ENCODE measurements around the gene CDKN1A. TPM values are rescaled to one million over a fixed set of nuclear protein-coding genes. Genes with fewer than 3 reads are reported as not detected.

The CDKN1A gene
- polyA plus RNA-seq, 1 donor from 2014 or later = 23.0 TPM

- H3K4me2 ChIP-seq (ENCODE audit: low read length) = no peak overlapping the region
- no peaks in the 10 kb centered on the region for H3K27me3 ChIP-seq (ENCODE audit: insufficient read depth, low read depth, low read length)
- no peaks in the 10 kb centered on the region for H4K20me1 ChIP-seq (ENCODE audit: insufficient read depth)
- H3K79me2 ChIP-seq (replicated peaks; ENCODE audit: insufficient read depth, low read length) = no peaks in the 10 kb centered on the region
- no peak overlapping the region for H3K4me3 ChIP-seq (ENCODE audit: low read length)
- H3K27ac ChIP-seq (ENCODE audit: low read length) = no peak overlapping the region
- no peak overlapping the region for H2AFZ ChIP-seq (ENCODE audit: low read depth, low read length)
- no peaks in the 10 kb centered on the region for H3K9me2 ChIP-seq (ENCODE audit: insufficient read depth, low read length)
- H3F3A ChIP-seq (ENCODE audit: insufficient read depth, low read length, poor library complexity, severe bottlenecking) = no peaks in the 10 kb centered on the region
- TF ChIP-seq EP300 (conservative IDR thresholded peaks at IDR 0.05; ENCODE audit: poor library complexity, severe bottlenecking) (no peak), SMC3 (conservative IDR thresholded peaks at IDR 0.05; ENCODE audit: poor library complexity) (no peak), POLR2AphosphoS5 (IDR thresholded peaks at IDR 0.05) (no peak), TAF1 (IDR thresholded peaks at IDR 0.05; ENCODE audit: low read depth) (no peak), MXI1 (conservative IDR thresholded peaks at IDR 0.05; ENCODE audit: poor library complexity, severe bottlenecking) (no peak), RAD21 (conservative IDR thresholded peaks at IDR 0.05) (no peak), REST (IDR thresholded peaks at IDR 0.05; ENCODE audit: borderline replicate concordance) (no peak), EZH2 (IDR thresholded peaks at IDR 0.05; ENCODE audit: borderline replicate concordance, insufficient read depth, low read length, poor library complexity, severe bottlenecking) (no peak), CTCF (IDR thresholded peaks at IDR 0.05; ENCODE audit: poor library complexity, severe bottlenecking) (no peak)
- no peak overlapping the region for H3K9ac ChIP-seq (ENCODE audit: low read length)
- H3K9me3 ChIP-seq (ENCODE audit: low read length) = peaks cover 2% of the 10 kb centered on the region
- no peaks in the 10 kb centered on the region for H3K36me3 ChIP-seq (ENCODE audit: insufficient read depth, low read length)
Measured at GRCh38 chr6:36700071-36700812, 21.7 kb downstream of the CDKN1A start.

GRCh38 chr6:36700831-36701230 is 22.3 kb downstream of the CDKN1A start:
- Histone ChIP-seq H3K9me3 (ENCODE audit: low read length) (peaks cover 2% of the 10 kb centered on the region), H3K4me3 (ENCODE audit: low read length) (no peak overlapping the region), H3K4me2 (ENCODE audit: low read length) (no peak overlapping the region)

More at GRCh38 chr6:36700831-36701230, 22.3 kb downstream of the CDKN1A start:
- Histone ChIP-seq H3K36me3 (ENCODE audit: insufficient read depth, low read length) (no peaks in the 10 kb centered on the region), H4K20me1 (ENCODE audit: insufficient read depth) (no peaks in the 10 kb centered on the region), H3K27ac (ENCODE audit: low read length) (no peak overlapping the region), H3F3A (ENCODE audit: insufficient read depth, low read length, poor library complexity, severe bottlenecking) (no peaks in the 10 kb centered on the region), H3K9me2 (ENCODE audit: insufficient read depth, low read length) (no peaks in the 10 kb centered on the region), H3K9ac (ENCODE audit: low read length) (no peak overlapping the region), H2AFZ (ENCODE audit: low read depth, low read length) (no peak overlapping the region), H3K79me2 (replicated peaks; ENCODE audit: insufficient read depth, low read length) (no peaks in the 10 kb centered on the region), H3K27me3 (ENCODE audit: insufficient read depth, low read depth, low read length) (no peaks in the 10 kb centered on the region)
- TF ChIP-seq REST (IDR thresholded peaks at IDR 0.05; ENCODE audit: borderline replicate concordance) (no peak), SMC3 (conservative IDR thresholded peaks at IDR 0.05; ENCODE audit: poor library complexity) (no peak), CTCF (IDR thresholded peaks at IDR 0.05; ENCODE audit: poor library complexity, severe bottlenecking) (no peak), EP300 (conservative IDR thresholded peaks at IDR 0.05; ENCODE audit: poor library complexity, severe bottlenecking) (no peak), TAF1 (IDR thresholded peaks at IDR 0.05; ENCODE audit: low read depth) (no peak), POLR2AphosphoS5 (IDR thresholded peaks at IDR 0.05) (no peak), RAD21 (conservative IDR thresholded peaks at IDR 0.05) (no peak), EZH2 (IDR thresholded peaks at IDR 0.05; ENCODE audit: borderline replicate concordance, insufficient read depth, low read length, poor library complexity, severe bottlenecking) (no peak), MXI1 (conservative IDR thresholded peaks at IDR 0.05; ENCODE audit: poor library complexity, severe bottlenecking) (no peak)

All from neural cell (in vitro differentiated cells).